Gastrocnemius medialis (tissue), 4 donors: ENCODE data around the gene NAB2. TPM values are rescaled to one million over a fixed set of nuclear protein-coding genes. Genes with fewer than 3 reads are reported as not detected.

ENCODE experiments used
- ATAC-seq, 2 donors: fragments of 150-250 bp; one replicate each; pipeline ENCODE4 v1.9.1; 2016
- DNase-seq, 2 donors: peaks; one replicate each; pipeline ENCODE4 v3.0.0-alpha.2; 2019
- H3K27ac ChIP-seq, 4 donors: fragments of 200-600 bp; sonication (generic); 1 replicate in 1 of 4; 2 replicates in 3 of 4; pipeline ENCODE4 v1.5.1; 2016 to 2018; ENCODE audit warnings: mild to moderate bottlenecking in 2 of 4, moderate library complexity in 1 of 4
- H3K27me3 ChIP-seq, 3 donors: fragments of 200-600 bp; sonication (generic) in 2 of 3; 1 replicate in 1 of 3; 2 replicates in 2 of 3; pipeline versions ENCODE4 v1.5.1 to v1.6.0; 2016 to 2019; ENCODE audit warnings: mild to moderate bottlenecking in 1 of 3, moderate library complexity in 1 of 3
- H3K36me3 ChIP-seq, 2 donors: fragments of 200-600 bp; sonication (generic) in 1 of 2; one replicate each; pipeline ENCODE4 v1.5.1; 2017 to 2018
- H3K4me1 ChIP-seq, 2 donors: fragments of 200-600 bp; sonication (generic) in 1 of 2; one replicate each; pipeline ENCODE4 v1.5.1; 2016 to 2017; ENCODE audit warnings: mild to moderate bottlenecking in 2 of 2
- H3K4me3 ChIP-seq, 4 donors: fragments of 200-600 bp; sonication (generic) in 3 of 4; 1 replicate in 1 of 4; 2 replicates in 3 of 4; pipeline ENCODE4 v1.5.1; 2016 to 2019; ENCODE audit warnings: mild to moderate bottlenecking in 2 of 4
- H3K9me3 ChIP-seq, 3 donors: fragments of 200-600 bp; sonication (generic) in 2 of 3; 1 replicate in 1 of 3; 2 replicates in 2 of 3; pipeline ENCODE4 v1.5.1; 2016 to 2019
- POLR2A ChIP-seq, 2 donors: fragments of 450-650 bp; IDR thresholded peaks; one replicate each; pipeline ENCODE4 v1.6.1; 2017; ENCODE audit warnings: antibody characterized with exemption in 2 of 2, mild to moderate bottlenecking in 2 of 2, moderate library complexity in 2 of 2
- in situ Hi-C, 4 donors: fragments of 200-750 bp; cut with MboI; loops; one replicate each; pipeline versions ENCODE4 v1.15.0 to v1.8.0; 2017; ENCODE audit warnings: low sequenced_read_pairs in 4 of 4
- intact Hi-C: fragments of 100-400 bp; cut with DNase I; formaldehyde crosslinking; loops from one replicate; pipeline ENCODE4 v1.15.1; 2023; ENCODE audit warnings: low total_unique reads
- total RNA-seq, 4 donors: library from RNA; depleted of rRNA; stranded (reverse); fragments of >200 nt; gene quantifications; one replicate each; pipeline versions ENCODE4 v1.1.0 to v1.2.3, GENCODE V29; 2016
- TF ChIP-seq, protein P1 (sequence below), 5 experiments: fragments of 450-650 bp in 3 of 5; fragments of 200-600 bp in 2 of 5; sonication (generic) in 2 of 5; IDR thresholded peaks in 4 of 5; conservative IDR thresholded peaks in 1 of 5; 1 replicate in 4 of 5; 2 replicates in 1 of 5; pipeline ENCODE4 v1.5.1; 2016 to 2019; ENCODE audit warnings: antibody characterized with exemption in 5 of 5, mild to moderate bottlenecking in 3 of 5, moderate library complexity in 3 of 5

Gene NAB2
- total RNA-seq, 4 donors from 2014 or later: 4.8 to 9.5 (median 5.5) TPM

GRCh38 chr12:57141249-57141648, 52.3 kb downstream of the NAB2 start:
- Histone ChIP-seq H3K4me1 (peaks cover 3 to 27% of the 10 kb centered on the region in 2 donors), H3K36me3 (no peaks in the 10 kb centered on the region), H3K27me3 (no peaks in the 10 kb centered on the region), H3K9me3 (no peaks in the 10 kb centered on the region), H3K4me3 (no peak overlapping the region), H3K27ac (peak overlapping the region; percentile 53 to 64 (median 56))
- in situ Hi-C loops (no loop called here), intact Hi-C loops (no loop called here)
- TF ChIP-seq POLR2A (IDR thresholded peaks at IDR 0.05): no peak
- TF ChIP-seq, protein P1, sequence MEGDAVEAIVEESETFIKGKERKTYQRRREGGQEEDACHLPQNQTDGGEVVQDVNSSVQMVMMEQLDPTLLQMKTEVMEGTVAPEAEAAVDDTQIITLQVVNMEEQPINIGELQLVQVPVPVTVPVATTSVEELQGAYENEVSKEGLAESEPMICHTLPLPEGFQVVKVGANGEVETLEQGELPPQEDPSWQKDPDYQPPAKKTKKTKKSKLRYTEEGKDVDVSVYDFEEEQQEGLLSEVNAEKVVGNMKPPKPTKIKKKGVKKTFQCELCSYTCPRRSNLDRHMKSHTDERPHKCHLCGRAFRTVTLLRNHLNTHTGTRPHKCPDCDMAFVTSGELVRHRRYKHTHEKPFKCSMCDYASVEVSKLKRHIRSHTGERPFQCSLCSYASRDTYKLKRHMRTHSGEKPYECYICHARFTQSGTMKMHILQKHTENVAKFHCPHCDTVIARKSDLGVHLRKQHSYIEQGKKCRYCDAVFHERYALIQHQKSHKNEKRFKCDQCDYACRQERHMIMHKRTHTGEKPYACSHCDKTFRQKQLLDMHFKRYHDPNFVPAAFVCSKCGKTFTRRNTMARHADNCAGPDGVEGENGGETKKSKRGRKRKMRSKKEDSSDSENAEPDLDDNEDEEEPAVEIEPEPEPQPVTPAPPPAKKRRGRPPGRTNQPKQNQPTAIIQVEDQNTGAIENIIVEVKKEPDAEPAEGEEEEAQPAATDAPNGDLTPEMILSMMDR (IDR thresholded peaks at IDR 0.05 in 4 of 5, conservative IDR thresholded peaks at IDR 0.05 in 1 of 5): no peak
- no peak for ATAC-seq
- DNase-seq: peak in 1 of 2 donors; percentile 6

GRCh38 chr12:57142121-57142520, 53.2 kb downstream of the NAB2 start:
- peak overlapping the region; percentile 53 to 64 (median 56) for H3K27ac ChIP-seq
- ATAC-seq (no peak), DNase-seq (no peak)
- in situ Hi-C loops (no loop called here), intact Hi-C loops (no loop called here)
- TF ChIP-seq, protein P1 (IDR thresholded peaks at IDR 0.05 in 4 of 5, conservative IDR thresholded peaks at IDR 0.05 in 1 of 5): no peak
- TF ChIP-seq POLR2A (IDR thresholded peaks at IDR 0.05): no peak
- peaks cover 0 to 23% of the 10 kb centered on the region in 2 donors for H3K4me1 ChIP-seq
- no peak overlapping the region for H3K4me3 ChIP-seq
- H3K9me3 ChIP-seq: no peaks in the 10 kb centered on the region
- no peaks in the 10 kb centered on the region for H3K27me3 ChIP-seq
- H3K36me3 ChIP-seq: no peaks in the 10 kb centered on the region

GRCh38 chr12:57142727-57143126, 53.8 kb downstream of the NAB2 start:
- no peak for ATAC-seq
- TF ChIP-seq, protein P1 (IDR thresholded peaks at IDR 0.05 in 4 of 5, conservative IDR thresholded peaks at IDR 0.05 in 1 of 5): no peak
- TF ChIP-seq POLR2A (IDR thresholded peaks at IDR 0.05): no peak
- H3K4me1 ChIP-seq: peaks cover 5 to 23% of the 10 kb centered on the region in 2 donors

GRCh38 chr12:57143454-57143853, 54.5 kb downstream of the NAB2 start:
- H3K4me1 ChIP-seq: peaks cover 9 to 19% of the 10 kb centered on the region in 2 donors

More at GRCh38 chr12:57142727-57143126, 53.8 kb downstream of the NAB2 start:
- H3K36me3 ChIP-seq: no peaks in the 10 kb centered on the region
- DNase-seq: no peak
- peak overlapping the region; percentile 9 to 64 (median 56) for H3K27ac ChIP-seq
- H3K4me3 ChIP-seq: no peak overlapping the region
- no peaks in the 10 kb centered on the region for H3K27me3 ChIP-seq
- no peaks in the 10 kb centered on the region for H3K9me3 ChIP-seq
- intact Hi-C loops (no loop called here), in situ Hi-C loops (no loop called here)

More at GRCh38 chr12:57143454-57143853, 54.5 kb downstream of the NAB2 start:
- no peak for DNase-seq
- in situ Hi-C loops (no loop called here), intact Hi-C loops (no loop called here)
- Histone ChIP-seq H3K27ac (peak overlapping the region in 3 of 4 donors; percentile 9 to 64 (median 57)), H3K27me3 (no peaks in the 10 kb centered on the region), H3K36me3 (no peaks in the 10 kb centered on the region), H3K9me3 (no peaks in the 10 kb centered on the region), H3K4me3 (no peak overlapping the region)
- TF ChIP-seq, protein P1 (IDR thresholded peaks at IDR 0.05 in 4 of 5, conservative IDR thresholded peaks at IDR 0.05 in 1 of 5): no peak
- TF ChIP-seq POLR2A (IDR thresholded peaks at IDR 0.05): no peak
- ATAC-seq: no peak

Other genes starting within 250 kb of the NAB2 start
- gene SDR9C7, start 154.7 kb upstream of the NAB2 start, total RNA-seq: under 1 TPM in 1 of 4 donors, not detected in 3; 0.27 TPM
- gene RDH16, start 131.5 kb upstream of the NAB2 start, total RNA-seq: 1 to 10 TPM in 1 of 4 donors, under 1 TPM in 3; 0.56 to 1.1 (median 0.67) TPM
- gene ZBTB39, start 82.6 kb upstream of the NAB2 start, total RNA-seq: 1 to 10 TPM; 2.2 to 3.8 (median 2.8) TPM
- gene TAC3, start 72.6 kb upstream of the NAB2 start, total RNA-seq: not detected
- 1 to 10 TPM in 1 of 4 donors, under 1 TPM in 1, not detected in 2; 0.56 to 1.2 TPM for gene MYO1A, start 39.0 kb upstream of the NAB2 start, total RNA-seq
- gene NEMP1, start 10.3 kb upstream of the NAB2 start, total RNA-seq: 1 to 10 TPM; 1.2 to 6.7 (median 1.9) TPM
- gene STAT6, start 22.2 kb downstream of the NAB2 start, total RNA-seq: 10 to 100 TPM; 12.5 to 17.4 (median 14.4) TPM
- gene LRP1, start 39.4 kb downstream of the NAB2 start, total RNA-seq: 10 to 100 TPM; 26.1 to 53.5 (median 49.8) TPM
- gene LRP1-AS, start 58.5 kb downstream of the NAB2 start, total RNA-seq: not detected
- gene NXPH4, start 127.7 kb downstream of the NAB2 start, total RNA-seq: not detected
- 100 to 1,000 TPM in 1 of 4 donors, 10 to 100 TPM in 3; 41.3 to 107 (median 46.4) TPM for gene SHMT2, start 140.6 kb downstream of the NAB2 start, total RNA-seq
- 1,000 to 10,000 TPM in 2 of 4 donors, 100 to 1,000 TPM in 2; 459 to 1,596 (median 855) TPM for gene STAC3, start 162.1 kb downstream of the NAB2 start, total RNA-seq